H9 (cell line): ENCODE results near the gene GFY. TPM values are rescaled to one million over a fixed set of nuclear protein-coding genes. Genes with fewer than 3 reads are reported as not detected.

ENCODE experiments used
- DNase-seq: peaks from one replicate; pipeline ENCODE4 v3.0.0-alpha.2; 2017
- H2AFZ ChIP-seq: one replicate; pipeline ENCODE4 v1.6.1; 2013; ENCODE audit warnings: mild to moderate bottlenecking, low read length, control low read depth, moderate library complexity
- H2AK5ac ChIP-seq: 2 replicates; pipeline ENCODE4 v1.6.1; 2013; ENCODE audit warnings: low read length, control low read depth, mixed read lengths; ENCODE audit not compliant: insufficient read length
- H2BK120ac ChIP-seq: one replicate; pipeline ENCODE4 v1.6.1; 2013; ENCODE audit warnings: low read depth, mild to moderate bottlenecking, low read length, control low read depth, inconsistent platforms; ENCODE audit not compliant: poor library complexity, severe bottlenecking
- H2BK12ac ChIP-seq: 2 replicates; pipeline ENCODE4 v1.6.1; 2013; ENCODE audit warnings: low read length, control low read depth, mixed read lengths, low read depth; ENCODE audit not compliant: insufficient read length
- H2BK15ac ChIP-seq: 2 replicates; pipeline ENCODE4 v1.6.1; 2013; ENCODE audit warnings: low read depth, low read length, control low read depth
- H2BK20ac ChIP-seq: one replicate; pipeline ENCODE4 v1.6.1; 2013; ENCODE audit warnings: low read depth, mild to moderate bottlenecking, low read length, control low read depth, inconsistent platforms; ENCODE audit not compliant: poor library complexity, severe bottlenecking
- H2BK5ac ChIP-seq: 2 replicates; pipeline ENCODE4 v1.6.1; 2013; ENCODE audit warnings: low read length, control low read depth, mixed read lengths; ENCODE audit not compliant: insufficient read length
- H3K14ac ChIP-seq: 2 replicates; pipeline ENCODE4 v1.6.1; 2013; ENCODE audit warnings: low read length, control low read depth; ENCODE audit not compliant: insufficient read depth
- H3K18ac ChIP-seq: 2 replicates; pipeline ENCODE4 v1.6.1; 2013; ENCODE audit warnings: low read depth, mild to moderate bottlenecking, mixed read lengths, low read length, control low read depth; ENCODE audit not compliant: insufficient read length
- H3K23ac ChIP-seq: 2 replicates; pipeline ENCODE4 v1.6.1; 2013; ENCODE audit warnings: low read length, control low read depth, mixed read lengths, low read depth; ENCODE audit not compliant: insufficient read length
- H3K23me2 ChIP-seq: 2 replicates; pipeline ENCODE4 v1.6.1; 2013; ENCODE audit warnings: low read depth, mild to moderate bottlenecking, mixed read lengths, low read length, control low read depth; ENCODE audit not compliant: insufficient read length, poor library complexity, severe bottlenecking
- H3K27ac ChIP-seq: 2 replicates; pipeline ENCODE4 v1.5.1; 2013; ENCODE audit warnings: low read length, control low read depth, mixed read lengths, low read depth; ENCODE audit not compliant: insufficient read length
- H3K27me3 ChIP-seq: 2 replicates; pipeline ENCODE4 v1.6.1; 2013; ENCODE audit warnings: low read length, control low read depth, inconsistent platforms; ENCODE audit not compliant: insufficient read depth
- H3K4ac ChIP-seq: 2 replicates; pipeline ENCODE4 v1.6.1; 2013; ENCODE audit warnings: low read depth, mild to moderate bottlenecking, control low read depth, inconsistent platforms, low read length, moderate library complexity
- H3K4me1 ChIP-seq: 2 replicates; pipeline ENCODE4 v1.6.1; 2013; ENCODE audit warnings: low read length, control low read depth, inconsistent platforms; ENCODE audit not compliant: insufficient read depth
- H3K4me2 ChIP-seq: 2 replicates; pipeline ENCODE4 v1.6.1; 2013; ENCODE audit warnings: low read length, control low read depth, mixed read lengths; ENCODE audit not compliant: insufficient read length, insufficient read depth
- H3K56ac ChIP-seq: 2 replicates; pipeline ENCODE4 v1.6.1; 2013; ENCODE audit warnings: low read depth, mild to moderate bottlenecking, mixed read lengths, low read length, control low read depth; ENCODE audit not compliant: insufficient read length
- H3K79me1 ChIP-seq: 2 replicates; pipeline ENCODE4 v1.6.1; 2013; ENCODE audit warnings: low read depth, mild to moderate bottlenecking, moderate library complexity, low read length, control low read depth, inconsistent platforms; ENCODE audit not compliant: insufficient read depth, poor library complexity, severe bottlenecking
- H3K79me2 ChIP-seq: 2 replicates; pipeline ENCODE4 v1.6.1; 2013; ENCODE audit warnings: low read length, control low read depth, inconsistent platforms; ENCODE audit not compliant: insufficient read depth
- H3K9ac ChIP-seq: 2 replicates; pipeline ENCODE4 v1.6.1; 2013; ENCODE audit warnings: low read length, control low read depth, mixed read lengths; ENCODE audit not compliant: insufficient read length; ENCODE audit errors: extremely low read depth
- H3K9me3 ChIP-seq: one replicate; pipeline ENCODE4 v1.6.1; 2013; ENCODE audit warnings: low read depth, low read length, inconsistent platforms; ENCODE audit not compliant: control insufficient read depth
- H3T11ph ChIP-seq: one replicate; pipeline ENCODE4 v1.6.1; 2013; ENCODE audit warnings: mild to moderate bottlenecking, low read length, control low read depth, inconsistent platforms
- H4K20me1 ChIP-seq: one replicate; pipeline ENCODE4 v1.6.1; 2013; ENCODE audit not compliant: control insufficient read depth, insufficient read length, insufficient read depth
- H4K5ac ChIP-seq: 2 replicates; pipeline ENCODE4 v1.6.1; 2013; ENCODE audit warnings: low read depth, mild to moderate bottlenecking, mixed read lengths, low read length, control low read depth; ENCODE audit not compliant: insufficient read length
- H4K8ac ChIP-seq: replicated peaks from 2 replicates; pipeline ENCODE4 v1.6.1; 2013; ENCODE audit warnings: low read length, control low read depth, mixed read lengths, low read depth; ENCODE audit not compliant: insufficient read length
- H4K91ac ChIP-seq: 2 replicates; pipeline ENCODE4 v1.6.1; 2013; ENCODE audit warnings: low read depth, mild to moderate bottlenecking, moderate library complexity, mixed read lengths, low read length, control low read depth; ENCODE audit not compliant: insufficient read length
- H3K27ac Mint-ChIP-seq, 3 experiments: 2 replicates in 2 of 3; 3 replicates in 1 of 3; pipeline ENCODE4 v1.8.0; 2020 to 2021; ENCODE audit warnings: mixed read lengths in 3 of 3, mild to moderate bottlenecking in 1 of 3, moderate library complexity in 1 of 3
- H3K27me3 Mint-ChIP-seq: 2 replicates; pipeline ENCODE4 v1.8.0; 2021; ENCODE audit warnings: low read depth, mild to moderate bottlenecking, moderate library complexity, mixed read lengths
- H3K36me3 Mint-ChIP-seq, 3 experiments: 2 replicates in 2 of 3; 3 replicates in 1 of 3; pipeline ENCODE4 v1.8.0; 2020 to 2021; ENCODE audit warnings: low read depth in 3 of 3, mixed read lengths in 3 of 3; ENCODE audit not compliant: insufficient read depth in 1 of 3
- H3K4me1 Mint-ChIP-seq, 2 experiments: 2 replicates each; pipeline ENCODE4 v1.8.0; 2020; ENCODE audit warnings: mixed read lengths in 2 of 2
- H3K4me3 Mint-ChIP-seq, 2 experiments: 2 replicates in 1 of 2; 3 replicates in 1 of 2; pipeline ENCODE4 v1.8.0; 2020 to 2021; ENCODE audit warnings: mild to moderate bottlenecking in 2 of 2, mixed read lengths in 2 of 2, moderate library complexity in 1 of 2
- H3K9me3 Mint-ChIP-seq, 2 experiments: 2 replicates in 1 of 2; 3 replicates in 1 of 2; pipeline ENCODE4 v1.8.0; 2020; ENCODE audit warnings: mild to moderate bottlenecking in 2 of 2, mixed read lengths in 2 of 2, moderate library complexity in 1 of 2
- WGBS: extraction: QIAGEN DNeasy Blood & Tissue Kit; methylation state at CpG from one replicate; pipeline ENCODE4 v1.1.7; 2013; ENCODE audit warnings: missing lambda C conversion rate, low lambda C conversion rate, mixed read lengths; ENCODE audit not compliant: insufficient read length; ENCODE audit errors: extremely low coverage; 5-methylcytosine and 5-hydroxymethylcytosine counted together
- total RNA-seq: library from RNA; stranded (reverse); gene quantifications from 2 replicates; pipeline ENCODE4 v1.2.1, GENCODE V29; 2021
- TF ChIP-seq, protein P1 (sequence below): fragments of 200-600 bp; sonication (generic); conservative IDR thresholded peaks from 3 replicates; pipeline ENCODE4 v1.8.0; 2021; ENCODE audit warnings: antibody characterized with exemption, mild to moderate bottlenecking

The GFY gene
- total RNA-seq, 1 experiment from 2014 or later: 1.3 TPM

DNA sequence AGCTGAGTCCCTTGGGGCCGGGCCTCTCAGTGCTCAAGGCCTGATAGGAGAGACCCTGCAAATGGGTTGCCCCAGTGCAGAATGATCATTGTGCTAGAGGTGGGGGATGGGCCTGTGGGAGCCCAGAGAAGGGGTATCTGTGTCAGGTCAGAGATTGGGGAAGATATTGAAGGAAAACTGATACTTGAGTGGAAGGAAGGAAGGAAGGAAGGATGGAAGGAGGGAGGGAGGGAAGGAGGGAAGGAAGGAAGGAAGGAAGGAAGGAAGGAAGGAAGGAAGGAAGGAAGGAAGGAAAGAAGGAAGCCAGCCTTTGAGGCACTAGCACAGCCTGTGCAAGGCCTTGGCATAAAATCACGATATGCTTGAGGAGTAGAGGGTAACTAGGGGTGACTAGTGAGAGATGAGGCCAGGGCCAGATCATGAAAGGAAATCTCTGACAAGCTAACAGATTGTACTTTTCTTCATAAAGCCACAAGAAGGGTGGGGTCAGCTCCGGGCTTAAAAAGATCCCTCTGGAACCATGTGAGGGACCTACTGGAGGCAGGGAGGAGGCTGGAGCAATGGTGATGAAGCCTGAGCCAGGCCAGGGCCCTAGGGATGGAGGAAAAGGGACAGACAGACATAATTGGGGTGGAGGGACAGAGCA lies 13.4 kb upstream of the GFY start:
- no peak overlapping the region for H3K18ac ChIP-seq
- H3K23me2 ChIP-seq: peaks cover under 1% of the 10 kb centered on the region
- no peak overlapping the region for H2BK5ac ChIP-seq
- no peak for DNase-seq
- Mint-ChIP-seq H3K4me1 (peaks cover 42 to 50% of the 10 kb centered on the region in 2 experiments), H3K4me3 (no peak overlapping the region), H3K27ac (peak overlapping the region in 1 of 3 experiments; percentile 49; a peak in 1 of 7 replicates), H3K27me3 (peaks cover 11% of the 10 kb centered on the region), H3K9me3 (no peaks in the 10 kb centered on the region; a peak in 1 of 5 replicates), H3K36me3 (no peaks in the 10 kb centered on the region; a peak in 1 of 7 replicates)
- H3K4me2 ChIP-seq: no peak overlapping the region
- TF ChIP-seq, protein P1, sequence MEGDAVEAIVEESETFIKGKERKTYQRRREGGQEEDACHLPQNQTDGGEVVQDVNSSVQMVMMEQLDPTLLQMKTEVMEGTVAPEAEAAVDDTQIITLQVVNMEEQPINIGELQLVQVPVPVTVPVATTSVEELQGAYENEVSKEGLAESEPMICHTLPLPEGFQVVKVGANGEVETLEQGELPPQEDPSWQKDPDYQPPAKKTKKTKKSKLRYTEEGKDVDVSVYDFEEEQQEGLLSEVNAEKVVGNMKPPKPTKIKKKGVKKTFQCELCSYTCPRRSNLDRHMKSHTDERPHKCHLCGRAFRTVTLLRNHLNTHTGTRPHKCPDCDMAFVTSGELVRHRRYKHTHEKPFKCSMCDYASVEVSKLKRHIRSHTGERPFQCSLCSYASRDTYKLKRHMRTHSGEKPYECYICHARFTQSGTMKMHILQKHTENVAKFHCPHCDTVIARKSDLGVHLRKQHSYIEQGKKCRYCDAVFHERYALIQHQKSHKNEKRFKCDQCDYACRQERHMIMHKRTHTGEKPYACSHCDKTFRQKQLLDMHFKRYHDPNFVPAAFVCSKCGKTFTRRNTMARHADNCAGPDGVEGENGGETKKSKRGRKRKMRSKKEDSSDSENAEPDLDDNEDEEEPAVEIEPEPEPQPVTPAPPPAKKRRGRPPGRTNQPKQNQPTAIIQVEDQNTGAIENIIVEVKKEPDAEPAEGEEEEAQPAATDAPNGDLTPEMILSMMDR: no peak
- no peaks in the 10 kb centered on the region for H3K79me2 ChIP-seq
- H3K27ac ChIP-seq: no peak overlapping the region
- H2BK15ac ChIP-seq: no peak overlapping the region
- no peaks in the 10 kb centered on the region for H4K20me1 ChIP-seq
- no peaks in the 10 kb centered on the region for H3K9me3 ChIP-seq
- H2AK5ac ChIP-seq: no peak overlapping the region
- WGBS: no CpG with 5 or more reads among the region's 3 CpGs
- H2BK12ac ChIP-seq: no peak overlapping the region
- H3K27me3 ChIP-seq: no peaks in the 10 kb centered on the region
- H4K91ac ChIP-seq: no peak overlapping the region
- H2AFZ ChIP-seq: no peak overlapping the region
- H3K56ac ChIP-seq: no peak overlapping the region
- no peak overlapping the region for H3K23ac ChIP-seq
- no peak overlapping the region for H4K5ac ChIP-seq
- no peak overlapping the region for H3K9ac ChIP-seq
- H3K14ac ChIP-seq: no peak overlapping the region
- H2BK20ac ChIP-seq: no peak overlapping the region
- H2BK120ac ChIP-seq: no peak overlapping the region
- no peaks in the 10 kb centered on the region for H3K79me1 ChIP-seq
- H3T11ph ChIP-seq: no peak overlapping the region
- H4K8ac ChIP-seq: no peak overlapping the region
- H3K4ac ChIP-seq: no peak overlapping the region
- H3K4me1 ChIP-seq: no peaks in the 10 kb centered on the region
